Measurements from ENCODE around the gene TBRG4. TPM values are rescaled to one million over a fixed set of nuclear protein-coding genes. Genes with fewer than 3 reads are reported as not detected.

TBRG4 gene
- total RNA-seq, 1 experiment from 2014 or later, result 127 TPM

GRCh38 chr7:45098983-45099839 lies 12.3 kb downstream of the TBRG4 start:
- no peak overlapping the region for H3T11ph ChIP-seq (ENCODE audit: low read length)
- no peaks in the 10 kb centered on the region for H3K9me3 ChIP-seq (ENCODE audit: control insufficient read depth, low read depth, low read length)
- no peaks in the 10 kb centered on the region for H3K23me2 ChIP-seq (ENCODE audit: insufficient read length, low read depth, low read length, poor library complexity, severe bottlenecking)
- Mint-ChIP-seq H3K4me1 (no peaks in the 10 kb centered on the region), H3K9me3 (peaks cover 0 to 2% of the 10 kb centered on the region in 2 experiments; a peak in 2 of 5 replicates), H3K27me3 (ENCODE audit: low read depth) (no peaks in the 10 kb centered on the region), H3K4me3 (no peak overlapping the region), H3K36me3 (ENCODE audit: insufficient read depth in 1 of 3, low read depth in 3 of 3) (peaks cover 20 to 53% (median 45%) of the 10 kb centered on the region in 3 experiments), H3K27ac (peak overlapping the region in 1 of 3 experiments; percentile 58; a peak in 1 of 7 replicates)
- no peak overlapping the region for H2BK15ac ChIP-seq (ENCODE audit: low read depth, low read length)
- H4K20me1 ChIP-seq (ENCODE audit: control insufficient read depth, insufficient read depth, insufficient read length), result no peaks in the 10 kb centered on the region
- TF ChIP-seq CTCF (conservative IDR thresholded peaks at IDR 0.05), result no peak
- H3K27ac ChIP-seq (ENCODE audit: insufficient read length, low read depth, low read length), result no peak overlapping the region
- no CpG with 5 or more reads among the region's 10 CpGs for WGBS (ENCODE audit: extremely low coverage, insufficient read length, low lambda C conversion rate)
- H3K79me1 ChIP-seq (ENCODE audit: insufficient read depth, low read depth, low read length, poor library complexity, severe bottlenecking), result no peaks in the 10 kb centered on the region
- DNase-seq, result no peak
- no peaks in the 10 kb centered on the region for H3K27me3 ChIP-seq (ENCODE audit: insufficient read depth, low read length)
- no peak overlapping the region for H4K8ac ChIP-seq (replicated peaks; ENCODE audit: insufficient read length, low read depth, low read length)
- H2BK5ac ChIP-seq (ENCODE audit: insufficient read length, low read length), result no peak overlapping the region
- no peak overlapping the region for H2BK12ac ChIP-seq (ENCODE audit: insufficient read length, low read depth, low read length)
- no peak overlapping the region for H3K4me2 ChIP-seq (ENCODE audit: insufficient read depth, insufficient read length, low read length)
- no peak overlapping the region for H3K18ac ChIP-seq (ENCODE audit: insufficient read length, low read depth, low read length)
- H2AFZ ChIP-seq (ENCODE audit: low read length), result no peak overlapping the region
- H3K4me1 ChIP-seq (ENCODE audit: insufficient read depth, low read length), result no peaks in the 10 kb centered on the region
- H3K23ac ChIP-seq (ENCODE audit: insufficient read length, low read depth, low read length), result no peak overlapping the region
- no peak overlapping the region for H2BK20ac ChIP-seq (ENCODE audit: low read depth, low read length, poor library complexity, severe bottlenecking)
- H4K91ac ChIP-seq (ENCODE audit: insufficient read length, low read depth, low read length), result no peak overlapping the region
- H3K14ac ChIP-seq (ENCODE audit: insufficient read depth, low read length), result no peak overlapping the region
- H4K5ac ChIP-seq (ENCODE audit: insufficient read length, low read depth, low read length), result no peak overlapping the region
- H3K56ac ChIP-seq (ENCODE audit: insufficient read length, low read depth, low read length), result no peak overlapping the region
- no peak overlapping the region for H2AK5ac ChIP-seq (ENCODE audit: insufficient read length, low read length)
- no peak overlapping the region for H3K4ac ChIP-seq (ENCODE audit: low read depth, low read length)
- no peak overlapping the region for H2BK120ac ChIP-seq (ENCODE audit: low read depth, low read length, poor library complexity, severe bottlenecking)
- H3K9ac ChIP-seq (ENCODE audit: extremely low read depth, insufficient read length, low read length), result no peak overlapping the region
- H3K79me2 ChIP-seq (ENCODE audit: insufficient read depth, low read length), result no peaks in the 10 kb centered on the region

All from H9 (cell line).